Adrenal gland (tissue), 5 donors: ENCODE data around the gene RNU6-1.

Experiments
- POLR2A ChIP-seq, 2 donors: fragments of 450-650 bp; IDR thresholded peaks; one replicate each; pipeline ENCODE4 v1.6.1; 2017; ENCODE audit warnings: antibody characterized with exemption in 2 of 2, mild to moderate bottlenecking in 2 of 2, moderate library complexity in 1 of 2
- TF ChIP-seq, protein P1 (sequence below), 6 experiments: fragments of 450-650 bp in 4 of 6; fragments of 200-600 bp in 2 of 6; sonication (generic) in 1 of 6; IDR thresholded peaks; 1 replicate in 5 of 6; 2 replicates in 1 of 6; pipeline versions ENCODE4 v1.5.1 to v1.8.0; 2016 to 2021; ENCODE audit warnings: antibody characterized with exemption in 6 of 6, mild to moderate bottlenecking in 2 of 6, moderate library complexity in 1 of 6
- donor health status: DM: no; HTN: no; CAD: no.

- TF ChIP-seq, protein P1, sequence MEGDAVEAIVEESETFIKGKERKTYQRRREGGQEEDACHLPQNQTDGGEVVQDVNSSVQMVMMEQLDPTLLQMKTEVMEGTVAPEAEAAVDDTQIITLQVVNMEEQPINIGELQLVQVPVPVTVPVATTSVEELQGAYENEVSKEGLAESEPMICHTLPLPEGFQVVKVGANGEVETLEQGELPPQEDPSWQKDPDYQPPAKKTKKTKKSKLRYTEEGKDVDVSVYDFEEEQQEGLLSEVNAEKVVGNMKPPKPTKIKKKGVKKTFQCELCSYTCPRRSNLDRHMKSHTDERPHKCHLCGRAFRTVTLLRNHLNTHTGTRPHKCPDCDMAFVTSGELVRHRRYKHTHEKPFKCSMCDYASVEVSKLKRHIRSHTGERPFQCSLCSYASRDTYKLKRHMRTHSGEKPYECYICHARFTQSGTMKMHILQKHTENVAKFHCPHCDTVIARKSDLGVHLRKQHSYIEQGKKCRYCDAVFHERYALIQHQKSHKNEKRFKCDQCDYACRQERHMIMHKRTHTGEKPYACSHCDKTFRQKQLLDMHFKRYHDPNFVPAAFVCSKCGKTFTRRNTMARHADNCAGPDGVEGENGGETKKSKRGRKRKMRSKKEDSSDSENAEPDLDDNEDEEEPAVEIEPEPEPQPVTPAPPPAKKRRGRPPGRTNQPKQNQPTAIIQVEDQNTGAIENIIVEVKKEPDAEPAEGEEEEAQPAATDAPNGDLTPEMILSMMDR (IDR thresholded peaks at IDR 0.05), result no peak
- TF ChIP-seq POLR2A (IDR thresholded peaks at IDR 0.05), result no peak
Observed at GRCh38 chr15:67792250-67792942, 47.4 kb downstream of the RNU6-1 start.
